ENCODE data around the gene MOK. TPM values are rescaled to one million over a fixed set of nuclear protein-coding genes. Genes with fewer than 3 reads are reported as not detected.

MOK gene
- total RNA-seq, 3 donors from 2014 or later = 13.0 to 29.0 (median 23.9) TPM

- H3K9me3 ChIP-seq = no peaks in the 10 kb centered on the region
- DNase-seq (ENCODE audit: low spot score in 2 of 2) = no peak
- no peak overlapping the region for H3K27ac ChIP-seq
- no peak for TF ChIP-seq POLR2A (IDR thresholded peaks at IDR 0.05)
- intact Hi-C loops (cut with DNase I; ENCODE audit: low total_unique reads) = no loop called here
- H3K4me1 ChIP-seq = no peaks in the 10 kb centered on the region
- H3K27me3 ChIP-seq = no peaks in the 10 kb centered on the region
- no peaks in the 10 kb centered on the region for H3K36me3 ChIP-seq
- H3K4me3 ChIP-seq = no peak overlapping the region
Measured at GRCh38 chr14:102195446-102195845, 109.5 kb downstream of the MOK start.

GRCh38 chr14:102194856-102195255, 110.1 kb downstream of the MOK start:
- no peak for DNase-seq (ENCODE audit: low spot score in 2 of 2)
- H3K9me3 ChIP-seq = no peaks in the 10 kb centered on the region
- no peak overlapping the region for H3K4me3 ChIP-seq
- intact Hi-C loops (cut with DNase I; ENCODE audit: low total_unique reads) = loop anchor here (5.0 kb wide), 1 partner anchor 867 kb away; no protein-coding TSS in a partner anchor
- H3K27me3 ChIP-seq = no peaks in the 10 kb centered on the region
- H3K27ac ChIP-seq = no peak overlapping the region
- H3K36me3 ChIP-seq = no peaks in the 10 kb centered on the region
- TF ChIP-seq POLR2A (IDR thresholded peaks at IDR 0.05) (no peak), POLR2AphosphoS5 (IDR thresholded peaks at IDR 0.05) (no peak), CTCF (IDR thresholded peaks at IDR 0.05) (no peak)
- H3K4me1 ChIP-seq = no peaks in the 10 kb centered on the region

- Histone ChIP-seq H3K9me3 (no peaks in the 10 kb centered on the region), H3K36me3 (no peaks in the 10 kb centered on the region), H3K27ac (no peak overlapping the region), H3K27me3 (no peaks in the 10 kb centered on the region), H3K4me1 (no peaks in the 10 kb centered on the region), H3K4me3 (no peak overlapping the region)
- no peak for TF ChIP-seq CTCF (IDR thresholded peaks at IDR 0.05)
- TF ChIP-seq POLR2A (IDR thresholded peaks at IDR 0.05) = no peak
- TF ChIP-seq POLR2AphosphoS5 (IDR thresholded peaks at IDR 0.05) = no peak
- DNase-seq (ENCODE audit: low spot score in 2 of 2) = no peak
- intact Hi-C loops (cut with DNase I; ENCODE audit: low total_unique reads) = loop anchor here (5.0 kb wide), 1 partner anchor 869 kb away; no protein-coding TSS in a partner anchor
Measured at GRCh38 chr14:102192840-102193502, 112.0 kb downstream of the MOK start.

GRCh38 chr14:102189874-102190273, 115.1 kb downstream of the MOK start:
- Histone ChIP-seq H3K4me1 (peaks cover 0 to 5% of the 10 kb centered on the region in 2 donors), H3K4me3 (no peak overlapping the region), H3K36me3 (no peaks in the 10 kb centered on the region), H3K27me3 (no peaks in the 10 kb centered on the region), H3K27ac (no peak overlapping the region), H3K9me3 (no peaks in the 10 kb centered on the region)
- intact Hi-C loops (cut with DNase I; ENCODE audit: low total_unique reads) = loop anchor here (5.0 kb wide), 1 partner anchor 872 kb away; no protein-coding TSS in a partner anchor
- no peak for TF ChIP-seq POLR2AphosphoS5 (IDR thresholded peaks at IDR 0.05)
- no peak for TF ChIP-seq CTCF (IDR thresholded peaks at IDR 0.05)
- TF ChIP-seq POLR2A (IDR thresholded peaks at IDR 0.05) = no peak
- no peak for DNase-seq (ENCODE audit: low spot score in 2 of 2)

GRCh38 chr14:102188187-102188586, 116.8 kb downstream of the MOK start:
- intact Hi-C loops (cut with DNase I; ENCODE audit: low total_unique reads) = no loop called here
- Histone ChIP-seq H3K36me3 (no peaks in the 10 kb centered on the region), H3K4me1 (peaks cover 0 to 5% of the 10 kb centered on the region in 2 donors), H3K9me3 (no peaks in the 10 kb centered on the region), H3K27me3 (no peaks in the 10 kb centered on the region), H3K4me3 (no peak overlapping the region), H3K27ac (peak overlapping the region; percentile 43 to 69)
- TF ChIP-seq CTCF (IDR thresholded peaks at IDR 0.05) = no peak
- no peak for TF ChIP-seq POLR2AphosphoS5 (IDR thresholded peaks at IDR 0.05)
- no peak for TF ChIP-seq POLR2A (IDR thresholded peaks at IDR 0.05)
- no peak for DNase-seq (ENCODE audit: low spot score in 2 of 2)

Data from breast epithelium (tissue), 4 donors.